Measurements from ENCODE around the gene OTUD3.
"Not testable (repeated sequence)": the region's sequence is repeated elsewhere in the genome, so short reads cannot be mapped to it uniquely, and the experiment has no call there.

OTUD3 gene

GRCh38 chr1:19869453-19869852 lies 12.7 kb upstream of the OTUD3 start:
- DNase-seq, result not testable (repeated sequence)

GRCh38 chr1:19869929-19870328 lies 12.3 kb upstream of the OTUD3 start:
- DNase-seq, result no peak

GRCh38 chr1:19872190-19872589 lies 10.0 kb upstream of the OTUD3 start:
- no peak for DNase-seq

- no peak for DNase-seq
These were observed 4.9 kb upstream of the OTUD3 start for GRCh38 chr1:19877181-19877750.

GRCh38 chr1:19877821-19878636 lies 4.2 kb upstream of the OTUD3 start:
- no peak for DNase-seq

- no peak for DNase-seq
These were observed 3.6 kb upstream of the OTUD3 start for GRCh38 chr1:19878637-19878985.

- no peak for DNase-seq
These were observed 3.0 kb upstream of the OTUD3 start for GRCh38 chr1:19879227-19879626.

GRCh38 chr1:19879661-19880060 lies 2.5 kb upstream of the OTUD3 start:
- DNase-seq, result no peak

GRCh38 chr1:19880841-19881240 lies 1.4 kb upstream of the OTUD3 start:
- DNase-seq, result not testable (repeated sequence)

- no peak for DNase-seq
These were observed 2.1 kb downstream of the OTUD3 start for GRCh38 chr1:19884312-19884711.

- DNase-seq, result no peak
These were observed 3.6 kb downstream of the OTUD3 start for GRCh38 chr1:19885821-19886220.

GRCh38 chr1:19888112-19888511 lies 5.9 kb downstream of the OTUD3 start:
- DNase-seq, result no peak

GRCh38 chr1:19889656-19890055 lies 7.5 kb downstream of the OTUD3 start:
- no peak for DNase-seq

GRCh38 chr1:19892129-19892528 lies 9.9 kb downstream of the OTUD3 start:
- no peak for DNase-seq

- DNase-seq, result no peak
These were observed 10.5 kb downstream of the OTUD3 start for GRCh38 chr1:19892628-19893168.

- no peak for DNase-seq
These were observed 11.5 kb downstream of the OTUD3 start for GRCh38 chr1:19893687-19894086.

GRCh38 chr1:19894218-19894617 lies 12.0 kb downstream of the OTUD3 start:
- DNase-seq, result no peak

GRCh38 chr1:19901653-19902052 lies 19.5 kb downstream of the OTUD3 start:
- no peak for DNase-seq

- no peak for DNase-seq
These were observed 21.4 kb downstream of the OTUD3 start for GRCh38 chr1:19903621-19904020.

GRCh38 chr1:19907456-19907855 lies 25.3 kb downstream of the OTUD3 start:
- DNase-seq, result no peak

- DNase-seq, result no peak
These were observed 27.2 kb downstream of the OTUD3 start for GRCh38 chr1:19909392-19909791.

GRCh38 chr1:19909971-19910370 lies 27.8 kb downstream of the OTUD3 start:
- no peak for DNase-seq

- peak; percentile 18 for DNase-seq
These were observed 28.5 kb downstream of the OTUD3 start for GRCh38 chr1:19910650-19911049.

- DNase-seq, result peak; percentile 2
These were observed 35.9 kb downstream of the OTUD3 start for GRCh38 chr1:19918057-19918456.
